Measurements from ENCODE around the gene CUX1. TPM values are rescaled to one million over a fixed set of nuclear protein-coding genes. Genes with fewer than 3 reads are reported as not detected.
"Not testable (repeated sequence)": the region's sequence is repeated elsewhere in the genome, so short reads cannot be mapped to it uniquely, and the experiment has no call there.

CUX1 gene
- total RNA-seq, 1 donor from 2014 or later, result 56.5 TPM

DNA sequence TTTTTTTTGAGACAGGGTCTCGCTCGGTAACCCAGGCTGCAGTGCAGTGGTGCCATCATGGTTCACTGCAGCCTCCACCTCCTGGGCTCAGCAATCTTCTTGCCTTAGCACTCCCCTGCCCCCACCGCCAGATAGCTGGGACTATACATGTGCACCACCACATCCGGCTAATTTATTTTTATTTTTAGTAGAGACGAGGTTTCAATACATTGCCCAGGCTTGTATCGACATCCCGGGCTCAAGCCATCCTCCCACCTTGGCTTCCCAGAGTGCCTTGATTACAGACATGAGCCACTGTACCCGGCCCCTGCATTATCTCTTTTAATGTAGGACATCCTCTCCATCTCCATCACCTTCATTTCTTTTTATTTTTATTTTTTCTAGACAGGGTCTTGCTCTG, 213.3 kb downstream of the CUX1 start:
- TF ChIP-seq, protein P1, sequence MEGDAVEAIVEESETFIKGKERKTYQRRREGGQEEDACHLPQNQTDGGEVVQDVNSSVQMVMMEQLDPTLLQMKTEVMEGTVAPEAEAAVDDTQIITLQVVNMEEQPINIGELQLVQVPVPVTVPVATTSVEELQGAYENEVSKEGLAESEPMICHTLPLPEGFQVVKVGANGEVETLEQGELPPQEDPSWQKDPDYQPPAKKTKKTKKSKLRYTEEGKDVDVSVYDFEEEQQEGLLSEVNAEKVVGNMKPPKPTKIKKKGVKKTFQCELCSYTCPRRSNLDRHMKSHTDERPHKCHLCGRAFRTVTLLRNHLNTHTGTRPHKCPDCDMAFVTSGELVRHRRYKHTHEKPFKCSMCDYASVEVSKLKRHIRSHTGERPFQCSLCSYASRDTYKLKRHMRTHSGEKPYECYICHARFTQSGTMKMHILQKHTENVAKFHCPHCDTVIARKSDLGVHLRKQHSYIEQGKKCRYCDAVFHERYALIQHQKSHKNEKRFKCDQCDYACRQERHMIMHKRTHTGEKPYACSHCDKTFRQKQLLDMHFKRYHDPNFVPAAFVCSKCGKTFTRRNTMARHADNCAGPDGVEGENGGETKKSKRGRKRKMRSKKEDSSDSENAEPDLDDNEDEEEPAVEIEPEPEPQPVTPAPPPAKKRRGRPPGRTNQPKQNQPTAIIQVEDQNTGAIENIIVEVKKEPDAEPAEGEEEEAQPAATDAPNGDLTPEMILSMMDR (IDR thresholded peaks at IDR 0.05; ENCODE audit: partially characterized antibody, unreplicated experiment), result no peak
- no peak overlapping the region for H3K4me3 Mint-ChIP-seq (ENCODE audit: unreplicated experiment)
- H3K9me3 Mint-ChIP-seq (ENCODE audit: unreplicated experiment), result peaks cover 3% of the 10 kb centered on the region
- H3K36me3 Mint-ChIP-seq (ENCODE audit: unreplicated experiment), result no peaks in the 10 kb centered on the region
- no peak for DNase-seq
- H3K4me1 Mint-ChIP-seq (ENCODE audit: low read depth, unreplicated experiment), result peaks cover 2% of the 10 kb centered on the region
- H3K27me3 Mint-ChIP-seq (ENCODE audit: unreplicated experiment), result no peaks in the 10 kb centered on the region
- no peak overlapping the region for H3K27ac Mint-ChIP-seq (ENCODE audit: unreplicated experiment)

DNA sequence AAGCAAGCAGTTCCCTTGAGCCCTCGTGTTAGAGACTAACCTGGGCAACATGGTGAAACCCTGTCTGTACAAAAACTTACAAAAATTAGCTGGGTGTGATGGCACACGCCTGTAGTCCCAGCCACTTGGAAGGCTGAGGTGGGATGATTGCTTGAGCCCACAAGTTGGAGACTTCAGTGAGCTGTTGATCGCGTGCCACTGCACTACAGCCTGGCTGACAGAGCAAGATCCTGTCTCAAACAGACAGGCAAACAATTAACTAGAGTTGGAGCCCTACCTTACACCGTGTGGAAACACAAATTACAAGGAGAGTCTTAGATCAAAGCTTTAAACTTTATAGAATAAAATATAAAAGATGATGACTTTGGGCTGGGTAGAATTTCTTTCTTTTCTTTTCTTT, 219.5 kb downstream of the CUX1 start:
- TF ChIP-seq, protein P1 (IDR thresholded peaks at IDR 0.05; ENCODE audit: partially characterized antibody, unreplicated experiment), result no peak
- Mint-ChIP-seq H3K27ac (ENCODE audit: unreplicated experiment) (no peak overlapping the region), H3K27me3 (ENCODE audit: unreplicated experiment) (no peaks in the 10 kb centered on the region), H3K36me3 (ENCODE audit: unreplicated experiment) (no peaks in the 10 kb centered on the region), H3K4me3 (ENCODE audit: unreplicated experiment) (no peak overlapping the region), H3K4me1 (ENCODE audit: low read depth, unreplicated experiment) (peaks cover 3% of the 10 kb centered on the region), H3K9me3 (ENCODE audit: unreplicated experiment) (no peaks in the 10 kb centered on the region)
- DNase-seq, result no peak

DNA sequence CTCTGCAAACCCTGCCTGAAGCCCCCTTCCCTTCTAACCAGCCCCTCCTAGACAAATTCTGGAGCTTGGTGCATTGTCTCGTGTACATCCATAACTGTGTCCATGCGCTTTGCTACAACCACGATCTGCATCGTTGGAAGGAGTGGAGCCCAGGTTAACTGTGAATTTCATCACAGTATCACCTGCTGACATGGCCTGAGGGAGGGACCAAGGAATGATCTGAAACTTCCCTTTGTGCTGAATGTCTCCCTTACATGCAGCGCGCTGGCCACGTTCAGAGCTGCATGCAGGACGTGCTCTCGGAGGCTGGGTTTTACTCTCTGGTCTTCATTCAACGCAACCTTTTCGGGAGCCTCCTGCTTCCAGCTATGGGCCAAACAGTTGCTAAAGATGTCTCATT, 222.3 kb downstream of the CUX1 start:
- Mint-ChIP-seq H3K4me3 (ENCODE audit: unreplicated experiment) (no peak overlapping the region), H3K9me3 (ENCODE audit: unreplicated experiment) (peaks cover 2% of the 10 kb centered on the region), H3K4me1 (ENCODE audit: low read depth, unreplicated experiment) (peaks cover 3% of the 10 kb centered on the region), H3K27me3 (ENCODE audit: unreplicated experiment) (no peaks in the 10 kb centered on the region), H3K36me3 (ENCODE audit: unreplicated experiment) (no peaks in the 10 kb centered on the region), H3K27ac (ENCODE audit: unreplicated experiment) (no peak overlapping the region)
- DNase-seq, result no peak
- TF ChIP-seq, protein P1 (IDR thresholded peaks at IDR 0.05; ENCODE audit: partially characterized antibody, unreplicated experiment), result no peak

DNA sequence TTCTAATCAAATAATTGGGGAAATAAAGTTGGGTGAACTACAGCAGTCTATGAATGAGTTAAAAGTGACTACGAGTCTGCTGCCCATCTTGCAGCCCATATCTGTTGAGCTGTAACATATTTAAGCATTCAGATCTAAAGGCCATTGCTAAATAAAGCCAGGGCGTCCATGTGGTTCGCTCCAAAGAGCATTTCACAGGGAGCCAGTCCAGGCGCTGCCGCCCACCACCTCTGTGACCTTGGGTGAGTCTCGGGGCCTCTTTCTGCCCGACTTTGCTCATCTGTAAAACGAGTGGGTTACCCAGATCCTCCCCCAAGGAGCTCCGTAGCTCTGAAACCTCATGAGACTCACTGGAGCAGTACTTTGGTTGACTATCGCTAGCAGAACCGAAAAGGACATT, 223.1 kb downstream of the CUX1 start:
- no peak overlapping the region for H3K27ac Mint-ChIP-seq (ENCODE audit: unreplicated experiment)
- peaks cover 7% of the 10 kb centered on the region for H3K4me1 Mint-ChIP-seq (ENCODE audit: low read depth, unreplicated experiment)
- H3K27me3 Mint-ChIP-seq (ENCODE audit: unreplicated experiment), result no peaks in the 10 kb centered on the region
- H3K36me3 Mint-ChIP-seq (ENCODE audit: unreplicated experiment), result no peaks in the 10 kb centered on the region
- TF ChIP-seq, protein P1 (IDR thresholded peaks at IDR 0.05; ENCODE audit: partially characterized antibody, unreplicated experiment), result no peak
- DNase-seq, result no peak
- H3K4me3 Mint-ChIP-seq (ENCODE audit: unreplicated experiment), result no peak overlapping the region
- peaks cover 2% of the 10 kb centered on the region for H3K9me3 Mint-ChIP-seq (ENCODE audit: unreplicated experiment)

DNA sequence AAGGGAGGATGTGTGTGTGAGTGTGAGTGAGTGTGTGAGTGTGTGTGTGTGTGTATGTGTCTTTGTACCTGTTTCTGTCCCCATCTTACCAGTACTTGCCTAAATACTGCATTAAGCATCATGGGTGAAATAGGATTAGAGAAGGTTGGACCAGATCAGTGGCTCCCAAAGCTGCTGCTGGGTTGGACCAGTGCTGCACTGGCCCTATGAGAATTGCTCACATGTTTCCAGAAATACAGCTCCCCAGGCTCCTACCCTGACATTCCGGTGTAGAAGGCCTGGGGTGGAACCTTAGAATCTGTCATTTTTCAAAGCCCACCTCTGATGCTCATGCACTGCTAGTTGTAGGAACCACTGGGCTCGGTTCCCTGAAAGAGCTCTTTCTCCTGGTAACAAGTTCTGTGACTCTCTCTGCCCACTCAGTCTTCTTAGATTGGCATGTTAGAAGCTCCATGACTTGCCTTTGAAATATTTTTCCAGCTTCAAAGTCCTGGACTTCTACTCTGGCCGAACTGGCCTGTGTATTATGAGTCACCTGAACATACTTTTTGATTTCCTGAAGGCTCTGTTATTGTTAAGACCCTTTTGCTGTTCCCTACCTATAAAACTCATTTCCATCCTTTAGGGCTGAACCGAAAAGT, 224.7 kb downstream of the CUX1 start:
- no peak for DNase-seq
- Mint-ChIP-seq H3K9me3 (ENCODE audit: unreplicated experiment) (peaks cover 2% of the 10 kb centered on the region), H3K36me3 (ENCODE audit: unreplicated experiment) (no peaks in the 10 kb centered on the region), H3K4me1 (ENCODE audit: low read depth, unreplicated experiment) (peaks cover 7% of the 10 kb centered on the region), H3K27ac (ENCODE audit: unreplicated experiment) (no peak overlapping the region), H3K4me3 (ENCODE audit: unreplicated experiment) (no peak overlapping the region), H3K27me3 (ENCODE audit: unreplicated experiment) (no peaks in the 10 kb centered on the region)
- TF ChIP-seq, protein P1 (IDR thresholded peaks at IDR 0.05; ENCODE audit: partially characterized antibody, unreplicated experiment), result no peak

DNA sequence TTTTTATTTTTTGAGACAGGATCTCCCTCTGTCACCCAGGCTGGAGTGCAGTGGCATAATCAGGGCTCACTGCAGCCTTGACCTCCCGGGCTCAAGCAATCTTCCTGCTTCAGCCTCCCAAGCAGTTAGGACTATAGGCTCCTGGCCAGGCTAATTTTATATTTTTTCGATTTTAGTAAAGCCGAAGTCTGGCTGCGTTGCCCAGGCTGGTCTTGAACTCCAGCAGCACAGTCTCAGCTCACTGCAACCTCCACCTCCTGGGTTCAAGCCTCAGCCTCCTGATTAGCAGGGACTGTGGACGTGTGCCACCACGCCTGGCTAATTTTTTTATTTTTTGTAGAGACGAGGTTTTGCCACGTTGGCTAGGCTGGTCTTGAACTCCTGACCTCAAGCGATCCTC, 225.4 kb downstream of the CUX1 start:
- H3K4me1 Mint-ChIP-seq (ENCODE audit: low read depth, unreplicated experiment); DNase-seq; H3K36me3 Mint-ChIP-seq (ENCODE audit: unreplicated experiment); H3K9me3 Mint-ChIP-seq (ENCODE audit: unreplicated experiment); H3K27me3 Mint-ChIP-seq (ENCODE audit: unreplicated experiment); H3K4me3 Mint-ChIP-seq (ENCODE audit: unreplicated experiment); H3K27ac Mint-ChIP-seq (ENCODE audit: unreplicated experiment): not testable (repeated sequence)
